Measurements from ENCODE around the gene TRIM54.

GRCh38 chr2:27284996-27285395 lies 2.8 kb downstream of the TRIM54 start:
- TF ChIP-seq CTCF (IDR thresholded peaks at IDR 0.05) (no peak), POLR2A (IDR thresholded peaks at IDR 0.05) (no peak), POLR2AphosphoS5 (IDR thresholded peaks at IDR 0.05) (no peak), EP300 (IDR thresholded peaks at IDR 0.05) (no peak)

Measured in upper lobe of left lung (tissue), 4 donors.